ENCODE measurements around the gene TES. TPM values are rescaled to one million over a fixed set of nuclear protein-coding genes. Genes with fewer than 3 reads are reported as not detected.
"Not testable (repeated sequence)": the region's sequence is repeated elsewhere in the genome, so short reads cannot be mapped to it uniquely, and the experiment has no call there.

Gene TES
- total RNA-seq, 2 experiments from 2014 or later: 81.8 to 90.6 TPM

GRCh38 chr7:116234517-116235200, 24.3 kb downstream of the TES start:
- intact Hi-C loops (cut with micrococcal nuclease): no loop called here
- ChIA-PET CTCF (interaction anchor here (1.2 to 13.2 kb wide), 11 partner anchors 11 to 357 kb away, joined by 3 to 399 read pairs (median 8); partner anchors contain the start of gene TES), POLR2A (no interaction called here)
- Mint-ChIP-seq H3K9me3 (no peaks in the 10 kb centered on the region), H3K4me1 (ENCODE audit: low read depth) (peaks cover 72% of the 10 kb centered on the region), H3K4me3 (no peak overlapping the region), H3K36me3 (peaks cover 9% of the 10 kb centered on the region), H3K27ac (no peak overlapping the region), H3K27me3 (no peaks in the 10 kb centered on the region)
- no peak for DNase-seq

- Mint-ChIP-seq H3K4me3 (no peak overlapping the region), H3K27ac (peak overlapping the region; percentile 30), H3K4me1 (ENCODE audit: low read depth) (peaks cover 66% of the 10 kb centered on the region), H3K9me3 (no peaks in the 10 kb centered on the region), H3K36me3 (peaks cover 10% of the 10 kb centered on the region), H3K27me3 (no peaks in the 10 kb centered on the region)
- intact Hi-C loops (cut with micrococcal nuclease): no loop called here
- POLR2A ChIA-PET: interaction anchor here (2.0 kb wide), 1 partner anchor 55 kb away, joined by 6 read pairs; no protein-coding TSS in a partner anchor
- DNase-seq: no peak
- CTCF ChIA-PET: interaction anchor here (1.0 to 13.2 kb wide), 22 partner anchors 11 to 357 kb away, joined by 3 to 399 read pairs (median 8); partner anchors contain the start of gene TES
These were observed 25.0 kb downstream of the TES start for GRCh38 chr7:116235380-116235779.

- Mint-ChIP-seq H3K4me3 (no peak overlapping the region), H3K27me3 (no peaks in the 10 kb centered on the region), H3K36me3 (peaks cover 10% of the 10 kb centered on the region), H3K4me1 (ENCODE audit: low read depth) (peaks cover 61% of the 10 kb centered on the region), H3K9me3 (no peaks in the 10 kb centered on the region), H3K27ac (no peak overlapping the region)
- CTCF ChIA-PET: interaction anchor here (0.7 to 13.2 kb wide), 31 partner anchors 8 to 572 kb away, joined by 3 to 399 read pairs (median 5); partner anchors contain the start of gene TES
- POLR2A ChIA-PET: interaction anchor here (2.0 kb wide), 1 partner anchor 56 kb away, joined by 6 read pairs; no protein-coding TSS in a partner anchor
- peak; percentile 46 for DNase-seq
- intact Hi-C loops (cut with micrococcal nuclease): loop anchor here (1.0 kb wide), 2 partner anchors 56 to 63 kb away; no protein-coding TSS in a partner anchor
These were observed 25.8 kb downstream of the TES start for GRCh38 chr7:116236020-116236630.

DNA sequence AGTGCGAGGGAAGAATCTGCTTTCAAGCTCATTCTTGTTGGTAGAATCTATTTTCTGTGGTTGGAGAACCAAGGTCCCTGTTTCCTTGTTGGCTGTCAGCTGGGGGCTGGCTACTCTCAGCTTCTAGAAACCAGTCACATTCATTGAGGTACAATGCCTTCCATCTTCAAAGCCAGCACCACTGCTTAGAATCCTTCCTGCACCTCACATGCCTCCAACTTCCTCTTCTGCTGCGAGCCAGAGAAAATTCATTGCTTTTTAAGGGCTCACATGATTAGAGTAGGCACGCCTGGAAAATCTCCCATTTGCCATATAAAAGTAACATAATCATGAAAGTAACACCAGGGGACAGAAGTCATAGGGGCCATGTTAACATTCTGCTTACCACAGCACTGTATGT, 28.7 kb downstream of the TES start:
- Mint-ChIP-seq H3K4me1 (ENCODE audit: low read depth) (peaks cover 49% of the 10 kb centered on the region), H3K27ac (no peak overlapping the region), H3K9me3 (peaks cover 4% of the 10 kb centered on the region), H3K4me3 (no peak overlapping the region), H3K36me3 (peaks cover 16% of the 10 kb centered on the region), H3K27me3 (no peaks in the 10 kb centered on the region)
- no peak for DNase-seq
- intact Hi-C loops (cut with micrococcal nuclease): no loop called here
- ChIA-PET CTCF (interaction anchor here (0.9 to 13.2 kb wide), 6 partner anchors 9 to 72 kb away, joined by 3 to 399 read pairs (median 5); no protein-coding TSS in a partner anchor), POLR2A (no interaction called here)

DNA sequence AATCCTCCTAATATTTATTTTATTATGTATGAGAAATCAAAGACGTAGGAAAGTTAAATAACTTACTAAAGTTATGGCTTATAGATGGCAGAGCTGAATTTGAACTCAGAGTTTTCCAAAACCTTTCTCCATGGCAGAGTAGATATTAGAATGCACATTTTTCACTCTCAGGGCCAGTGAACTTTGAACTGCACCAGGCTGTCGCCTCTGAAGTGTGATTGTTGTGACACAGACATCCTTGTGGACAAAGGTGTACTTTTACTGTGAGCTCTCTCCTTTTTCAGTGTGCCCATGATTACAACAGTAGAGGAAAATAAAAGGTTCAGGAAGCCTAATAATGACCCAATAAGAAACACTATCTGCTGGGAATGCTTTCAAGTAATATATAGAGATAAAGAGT, 29.1 kb downstream of the TES start:
- ChIA-PET CTCF (interaction anchor here (0.9 to 13.2 kb wide), 6 partner anchors 9 to 72 kb away, joined by 3 to 399 read pairs (median 6); no protein-coding TSS in a partner anchor), POLR2A (no interaction called here)
- Mint-ChIP-seq H3K27me3 (no peaks in the 10 kb centered on the region), H3K4me1 (ENCODE audit: low read depth) (peaks cover 46% of the 10 kb centered on the region), H3K4me3 (no peak overlapping the region), H3K9me3 (peaks cover 8% of the 10 kb centered on the region), H3K27ac (no peak overlapping the region), H3K36me3 (peaks cover 20% of the 10 kb centered on the region)
- intact Hi-C loops (cut with micrococcal nuclease): no loop called here
- DNase-seq: no peak

DNA sequence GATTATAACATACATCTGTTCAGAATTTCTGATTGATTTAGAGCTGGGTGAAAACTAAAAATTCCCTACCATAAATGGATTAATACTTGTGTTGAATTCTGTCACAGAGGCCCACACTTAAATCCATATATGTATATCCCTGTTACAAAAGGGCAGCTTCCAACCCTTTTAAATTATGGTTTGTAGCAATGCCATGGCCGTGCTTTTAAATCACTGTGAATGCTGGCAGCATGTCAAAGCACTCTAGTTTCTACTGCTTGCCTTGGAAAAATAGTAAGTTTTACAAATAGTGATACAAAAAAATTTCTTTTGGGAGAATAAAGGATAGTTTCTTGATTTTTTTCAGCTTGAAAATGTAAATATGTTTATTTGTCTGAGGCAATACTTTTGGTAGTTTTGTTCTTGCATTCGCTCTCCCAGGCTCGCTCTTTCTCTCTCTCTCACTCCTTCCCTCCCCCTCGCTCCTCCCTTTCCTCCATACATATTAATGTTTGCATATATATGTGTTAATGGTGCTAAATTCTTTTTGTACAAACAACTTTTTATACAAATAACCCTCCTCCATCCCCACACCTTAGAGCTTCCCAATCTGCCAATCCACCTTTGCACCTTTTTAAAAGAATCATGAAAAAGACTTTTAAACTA, 29.8 kb downstream of the TES start:
- POLR2A ChIA-PET: no interaction called here
- Mint-ChIP-seq H3K27ac (no peak overlapping the region), H3K36me3 (peaks cover 27% of the 10 kb centered on the region)

DNA sequence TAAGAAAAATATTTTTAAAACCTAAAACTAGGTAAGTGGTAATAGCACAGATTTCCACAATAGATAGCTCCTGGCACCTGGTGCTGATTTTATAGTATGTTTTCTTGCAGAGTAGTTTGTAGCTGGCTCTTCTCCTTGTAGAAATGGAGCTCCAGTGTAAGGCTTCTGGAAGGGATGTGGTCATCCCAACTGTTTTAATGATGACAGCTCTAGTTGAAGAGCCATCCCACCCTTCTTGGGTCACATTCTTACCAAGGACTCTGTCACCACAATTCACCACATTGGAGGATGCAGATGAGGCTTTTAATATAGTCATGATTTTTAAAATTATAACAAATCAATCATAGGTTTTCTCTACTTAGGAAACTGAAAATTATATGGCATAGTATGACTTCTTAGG, 31.0 kb downstream of the TES start:
- no peak overlapping the region for H3K27ac Mint-ChIP-seq

More for the DNA sequence above, 29.8 kb downstream of the TES start:
- no peak overlapping the region for H3K4me3 Mint-ChIP-seq
- peaks cover 42% of the 10 kb centered on the region for H3K4me1 Mint-ChIP-seq (ENCODE audit: low read depth)
- intact Hi-C loops (cut with micrococcal nuclease): no loop called here
- no peaks in the 10 kb centered on the region for H3K27me3 Mint-ChIP-seq
- CTCF ChIA-PET: interaction anchor here (1.2 to 13.2 kb wide), 5 partner anchors 8 to 73 kb away, joined by 4 to 399 read pairs (median 6); no protein-coding TSS in a partner anchor
- no peak for DNase-seq
- H3K9me3 Mint-ChIP-seq: peaks cover 13% of the 10 kb centered on the region

DNA sequence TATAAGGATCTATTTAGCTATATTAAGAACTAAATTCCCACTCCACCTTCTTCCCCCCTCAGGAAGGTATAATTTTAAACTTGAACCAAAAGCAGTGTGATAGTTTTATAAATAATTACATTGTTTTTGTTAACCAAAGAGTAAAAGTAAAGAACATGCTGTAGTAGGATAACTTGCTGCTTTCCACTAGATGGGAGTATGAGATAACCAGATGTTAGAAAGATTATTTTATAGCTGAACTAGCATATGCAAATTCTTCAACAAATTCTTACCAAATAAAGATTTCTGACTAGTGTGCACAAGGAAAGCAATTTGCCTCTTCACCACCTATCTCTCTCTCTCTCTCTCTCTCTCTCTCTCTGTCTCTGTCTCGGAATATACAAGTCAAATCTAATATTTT, 31.8 kb downstream of the TES start:
- H3K4me1 Mint-ChIP-seq (ENCODE audit: low read depth): peaks cover 50% of the 10 kb centered on the region
- H3K27me3 Mint-ChIP-seq: no peaks in the 10 kb centered on the region
- peaks cover 17% of the 10 kb centered on the region for H3K9me3 Mint-ChIP-seq
- ChIA-PET CTCF (interaction anchor here (1.0 to 13.2 kb wide), 4 partner anchors 16 to 284 kb away, joined by 4 to 399 read pairs (median 6); no protein-coding TSS in a partner anchor), POLR2A (no interaction called here)
- peaks cover 36% of the 10 kb centered on the region for H3K36me3 Mint-ChIP-seq
- intact Hi-C loops (cut with micrococcal nuclease): no loop called here
- no peak overlapping the region for H3K4me3 Mint-ChIP-seq
- DNase-seq: no peak
- H3K27ac Mint-ChIP-seq: no peak overlapping the region

More for the DNA sequence above, 31.0 kb downstream of the TES start:
- ChIA-PET CTCF (interaction anchor here (1.0 to 13.2 kb wide), 4 partner anchors 17 to 285 kb away, joined by 4 to 399 read pairs (median 6); no protein-coding TSS in a partner anchor), POLR2A (no interaction called here)
- Mint-ChIP-seq H3K4me1 (ENCODE audit: low read depth) (peaks cover 46% of the 10 kb centered on the region), H3K27me3 (no peaks in the 10 kb centered on the region), H3K4me3 (no peak overlapping the region), H3K36me3 (peaks cover 31% of the 10 kb centered on the region), H3K9me3 (peaks cover 17% of the 10 kb centered on the region)
- intact Hi-C loops (cut with micrococcal nuclease): no loop called here
- no peak for DNase-seq

DNA sequence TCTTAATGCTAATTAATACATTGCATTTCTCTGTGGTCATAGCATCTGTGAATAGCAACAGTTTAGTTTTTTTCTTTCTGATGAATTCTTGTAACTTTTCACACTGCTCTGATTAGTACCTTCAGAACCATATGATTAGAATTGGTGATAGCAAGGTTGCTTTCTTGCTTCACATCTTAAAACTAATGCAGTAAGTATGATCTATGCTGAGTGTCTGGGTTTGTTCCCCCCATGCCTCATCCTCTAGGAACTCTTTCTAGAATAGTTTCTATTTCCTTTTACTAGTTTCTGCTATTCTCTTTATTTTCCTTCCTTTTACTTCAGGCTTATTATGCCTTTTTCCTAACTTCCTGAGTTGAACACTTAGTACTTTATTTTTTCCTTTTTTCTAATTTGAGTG, 32.4 kb downstream of the TES start:
- Mint-ChIP-seq H3K27me3 (no peaks in the 10 kb centered on the region), H3K4me1 (ENCODE audit: low read depth) (peaks cover 45% of the 10 kb centered on the region), H3K27ac (no peak overlapping the region), H3K9me3 (peaks cover 17% of the 10 kb centered on the region), H3K4me3 (no peak overlapping the region), H3K36me3 (peaks cover 35% of the 10 kb centered on the region)
- intact Hi-C loops (cut with micrococcal nuclease): loop anchor here (1.0 kb wide), 1 partner anchor 11 kb away; no protein-coding TSS in a partner anchor
- no peak for DNase-seq
- ChIA-PET CTCF (interaction anchor here (1.4 to 2.1 kb wide), 3 partner anchors 63 to 346 kb away, joined by 3 to 8 read pairs (median 5); no protein-coding TSS in a partner anchor), POLR2A (no interaction called here)

GRCh38 chr7:116244803-116245202, 34.5 kb downstream of the TES start:
- H3K36me3 Mint-ChIP-seq: peaks cover 41% of the 10 kb centered on the region
- H3K27ac Mint-ChIP-seq: not testable (repeated sequence)

DNA sequence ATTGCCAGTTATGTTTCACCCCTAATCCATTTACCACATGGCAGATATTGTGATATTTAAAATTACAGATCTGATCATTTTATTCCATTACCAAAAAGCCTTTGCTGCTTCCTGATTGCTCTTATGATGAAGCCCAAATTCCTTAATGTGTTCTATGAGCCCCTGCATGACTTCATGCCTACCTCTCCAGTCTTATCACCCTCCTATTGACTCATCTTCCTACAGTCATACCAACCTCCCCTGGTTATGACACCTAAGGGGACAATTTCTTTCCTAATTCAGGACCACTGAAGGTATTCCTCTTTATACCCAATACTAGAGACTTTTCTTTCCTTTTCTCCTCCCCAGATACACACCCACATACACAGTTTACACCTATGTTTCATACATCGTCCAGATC, 36.0 kb downstream of the TES start:
- no peak for DNase-seq
- ChIA-PET POLR2A (no interaction called here), CTCF (interaction anchor here (1.3 kb wide), 1 partner anchor 13 kb away, joined by 5 read pairs; no protein-coding TSS in a partner anchor)
- peaks cover 32% of the 10 kb centered on the region for H3K4me1 Mint-ChIP-seq (ENCODE audit: low read depth)
- peaks cover 17% of the 10 kb centered on the region for H3K9me3 Mint-ChIP-seq
- no peak overlapping the region for H3K4me3 Mint-ChIP-seq
- H3K27ac Mint-ChIP-seq: peak overlapping the region; percentile 1
- no peaks in the 10 kb centered on the region for H3K27me3 Mint-ChIP-seq
- peaks cover 50% of the 10 kb centered on the region for H3K36me3 Mint-ChIP-seq
- intact Hi-C loops (cut with micrococcal nuclease): no loop called here

More at GRCh38 chr7:116244803-116245202, 34.5 kb downstream of the TES start:
- DNase-seq; H3K27me3 Mint-ChIP-seq; POLR2A ChIA-PET; intact Hi-C loops (cut with micrococcal nuclease); H3K4me3 Mint-ChIP-seq: not testable (repeated sequence)
- H3K4me1 Mint-ChIP-seq (ENCODE audit: low read depth): peaks cover 37% of the 10 kb centered on the region
- H3K9me3 Mint-ChIP-seq: peaks cover 17% of the 10 kb centered on the region
- CTCF ChIA-PET: interaction anchor here (0.6 to 1.3 kb wide), 3 partner anchors 8 to 67 kb away, joined by 3 to 5 read pairs (median 3); no protein-coding TSS in a partner anchor

Measured in activated CD4-positive, alpha-beta memory T cell treated with anti-CD3 and anti-CD28 coated beads for 36 hours (primary cell).